ENCODE results near the gene DCTN1. TPM values are rescaled to one million over a fixed set of nuclear protein-coding genes. Genes with fewer than 3 reads are reported as not detected.
A peak's percentile ranks its signal among the peaks of the same experiment; 100 is the strongest.

Gene DCTN1
- total RNA-seq, 6 donors from 2014 or later: 106 to 260 (median 147) TPM

GRCh38 chr2:74391580-74392448 is 11.7 kb upstream of the DCTN1 start:
- peak overlapping the region; percentile 91 to 94 (median 92) for H3K27ac ChIP-seq
- no peaks in the 10 kb centered on the region for H3K36me3 ChIP-seq
- H3K4me1 ChIP-seq: peaks cover 17 to 44% (median 25%) of the 10 kb centered on the region in 4 donors
- H3K27me3 ChIP-seq: no peaks in the 10 kb centered on the region
- DNase-seq: peak; percentile 93 to 95
- TF ChIP-seq POLR2A (IDR thresholded peaks at IDR 0.05) (peak in 2 of 4 donors; percentile 31 to 56), EP300 (IDR thresholded peaks at IDR 0.05) (no peak), POLR2AphosphoS5 (IDR thresholded peaks at IDR 0.05) (peak in 1 of 2 donors; percentile 66)
- TF ChIP-seq, protein P1, sequence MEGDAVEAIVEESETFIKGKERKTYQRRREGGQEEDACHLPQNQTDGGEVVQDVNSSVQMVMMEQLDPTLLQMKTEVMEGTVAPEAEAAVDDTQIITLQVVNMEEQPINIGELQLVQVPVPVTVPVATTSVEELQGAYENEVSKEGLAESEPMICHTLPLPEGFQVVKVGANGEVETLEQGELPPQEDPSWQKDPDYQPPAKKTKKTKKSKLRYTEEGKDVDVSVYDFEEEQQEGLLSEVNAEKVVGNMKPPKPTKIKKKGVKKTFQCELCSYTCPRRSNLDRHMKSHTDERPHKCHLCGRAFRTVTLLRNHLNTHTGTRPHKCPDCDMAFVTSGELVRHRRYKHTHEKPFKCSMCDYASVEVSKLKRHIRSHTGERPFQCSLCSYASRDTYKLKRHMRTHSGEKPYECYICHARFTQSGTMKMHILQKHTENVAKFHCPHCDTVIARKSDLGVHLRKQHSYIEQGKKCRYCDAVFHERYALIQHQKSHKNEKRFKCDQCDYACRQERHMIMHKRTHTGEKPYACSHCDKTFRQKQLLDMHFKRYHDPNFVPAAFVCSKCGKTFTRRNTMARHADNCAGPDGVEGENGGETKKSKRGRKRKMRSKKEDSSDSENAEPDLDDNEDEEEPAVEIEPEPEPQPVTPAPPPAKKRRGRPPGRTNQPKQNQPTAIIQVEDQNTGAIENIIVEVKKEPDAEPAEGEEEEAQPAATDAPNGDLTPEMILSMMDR (IDR thresholded peaks at IDR 0.05): peak; percentile 89 to 96 (median 94)
- peak; percentile 92 to 96 for ATAC-seq (ENCODE audit: low FRiP score in 2 of 2)
- H3K4me3 ChIP-seq: peak overlapping the region; percentile 64 to 88 (median 84)
- no peaks in the 10 kb centered on the region for H3K9me3 ChIP-seq
- 4% methylated on average over 21 to 23 of the region's 62 CpGs for WGBS, 2 donors

DNA sequence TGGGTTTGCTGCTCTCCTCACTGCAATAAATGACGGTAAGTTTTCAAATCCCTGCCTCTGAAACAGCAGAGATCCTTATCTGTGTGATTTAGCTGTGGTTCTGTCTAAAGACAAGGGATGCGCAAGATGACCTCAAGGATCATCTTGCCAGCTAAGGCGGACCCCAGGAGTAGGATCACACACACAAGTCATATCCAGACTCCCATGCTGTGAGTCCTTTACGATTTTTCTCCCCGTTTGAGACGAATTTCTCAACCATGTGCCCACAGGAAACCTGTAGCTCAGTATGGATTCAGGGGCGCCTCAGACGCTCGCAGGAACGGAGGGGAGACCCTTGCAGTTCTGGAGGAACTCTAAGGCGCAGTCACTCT is 11.1 kb upstream of the DCTN1 start:
- peak overlapping the region; percentile 91 to 94 (median 92) for H3K27ac ChIP-seq
- no peaks in the 10 kb centered on the region for H3K9me3 ChIP-seq
- H3K36me3 ChIP-seq: no peaks in the 10 kb centered on the region
- peak in 1 of 2 donors; percentile 56 for ATAC-seq (ENCODE audit: low FRiP score in 2 of 2)
- no peaks in the 10 kb centered on the region for H3K27me3 ChIP-seq
- no peak for DNase-seq
- peak overlapping the region; percentile 64 to 88 (median 84) for H3K4me3 ChIP-seq
- TF ChIP-seq EP300 (IDR thresholded peaks at IDR 0.05) (no peak), POLR2AphosphoS5 (IDR thresholded peaks at IDR 0.05) (no peak), POLR2A (IDR thresholded peaks at IDR 0.05) (no peak)
- TF ChIP-seq, protein P1 (IDR thresholded peaks at IDR 0.05): no peak
- WGBS, 2 donors: 0 to 3% methylated on average over 1 to 11 of the region's 11 CpGs
- H3K4me1 ChIP-seq: peaks cover 17 to 45% (median 25%) of the 10 kb centered on the region in 4 donors

DNA sequence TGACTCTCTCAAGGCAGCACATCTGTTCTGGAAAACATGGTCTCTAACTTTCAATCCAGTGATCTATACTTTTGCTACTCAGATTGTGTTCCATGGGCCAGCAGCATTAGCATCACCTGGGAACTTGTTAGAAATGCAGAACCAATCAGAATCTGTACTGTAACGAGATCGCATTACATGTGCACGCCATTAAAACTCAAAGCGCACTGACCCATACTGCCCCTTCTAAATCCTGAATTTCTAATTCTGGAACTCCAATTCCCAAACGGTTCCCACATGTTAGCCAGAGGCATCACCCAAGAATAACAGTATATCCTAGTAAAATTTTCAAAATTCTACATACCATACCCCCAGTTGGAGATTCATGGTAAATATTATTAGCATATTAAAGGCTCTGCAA is 10.5 kb upstream of the DCTN1 start:
- TF ChIP-seq POLR2AphosphoS5 (IDR thresholded peaks at IDR 0.05) (no peak), EP300 (IDR thresholded peaks at IDR 0.05) (no peak), POLR2A (IDR thresholded peaks at IDR 0.05) (no peak)
- TF ChIP-seq, protein P1 (IDR thresholded peaks at IDR 0.05): no peak
- Histone ChIP-seq H3K9me3 (no peaks in the 10 kb centered on the region), H3K4me3 (peak overlapping the region in 3 of 4 donors; percentile 64 to 88 (median 85)), H3K36me3 (peaks cover 0 to 1% (median 0%) of the 10 kb centered on the region in 4 donors), H3K4me1 (peaks cover 17 to 51% (median 26%) of the 10 kb centered on the region in 4 donors), H3K27me3 (no peaks in the 10 kb centered on the region), H3K27ac (no peak overlapping the region)
- ATAC-seq (ENCODE audit: low FRiP score in 2 of 2): no peak
- 65 to 73% methylated on average over 5 of the region's 5 CpGs for WGBS, 2 donors
- no peak for DNase-seq

DNA sequence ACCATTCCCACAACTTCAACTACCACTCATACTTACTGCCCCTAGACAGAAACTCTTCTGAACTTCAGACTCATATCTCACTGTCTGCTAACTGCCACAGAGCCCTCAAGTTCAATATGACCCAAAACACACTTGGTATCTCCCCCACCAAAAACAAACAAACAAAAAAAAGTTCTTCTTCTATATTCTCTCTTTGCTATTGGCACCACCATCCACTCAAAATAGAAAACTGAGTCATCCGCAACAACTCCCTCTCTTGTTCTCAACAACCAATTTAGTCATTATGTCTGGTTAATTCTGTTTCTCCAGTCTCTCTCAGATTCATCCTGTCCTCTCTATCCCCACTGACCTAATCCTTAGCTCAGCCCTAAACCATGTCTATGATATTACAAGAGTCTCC is 7.2 kb upstream of the DCTN1 start:
- Histone ChIP-seq H3K27ac (no peak overlapping the region), H3K4me1 (peaks cover 42 to 82% (median 48%) of the 10 kb centered on the region in 4 donors), H3K27me3 (no peaks in the 10 kb centered on the region), H3K4me3 (no peak overlapping the region), H3K9me3 (no peaks in the 10 kb centered on the region), H3K36me3 (peaks cover 0 to 6% (median 0%) of the 10 kb centered on the region in 4 donors)
- ATAC-seq (ENCODE audit: low FRiP score in 2 of 2): peak in 1 of 2 donors; percentile 35
- no peak for DNase-seq
- WGBS, 2 donors: 93 to 97% methylated on average over 1 of the region's 1 CpG
- TF ChIP-seq POLR2A (IDR thresholded peaks at IDR 0.05) (no peak), EP300 (IDR thresholded peaks at IDR 0.05) (no peak), POLR2AphosphoS5 (IDR thresholded peaks at IDR 0.05) (no peak)
- TF ChIP-seq, protein P1 (IDR thresholded peaks at IDR 0.05): no peak
